GM19438 (cell line): ENCODE measurements around the gene LRP1B.
"Not testable (repeated sequence)": the region's sequence is repeated elsewhere in the genome, so short reads cannot be mapped to it uniquely, and the experiment has no call there.

Experiments
- ATAC-seq: cut with Tn5 transposase; IDR thresholded peaks from one replicate; pipeline ENCODE4 v1.9.1; 2021; ENCODE audit warnings: low read depth; ENCODE audit not compliant: unreplicated experiment

The LRP1B gene

GRCh38 chr2:140998017-140998416 is 1132.8 kb downstream of the LRP1B start:
- ATAC-seq = no peak

GRCh38 chr2:140994856-140995255 is 1136.0 kb downstream of the LRP1B start:
- ATAC-seq = no peak

- no peak for ATAC-seq
Measured at GRCh38 chr2:140990416-140990815, 1140.4 kb downstream of the LRP1B start.

GRCh38 chr2:140988597-140988996 is 1142.2 kb downstream of the LRP1B start:
- ATAC-seq = no peak

- ATAC-seq = no peak
Measured at GRCh38 chr2:140986456-140986855, 1144.4 kb downstream of the LRP1B start.

- ATAC-seq = no peak
Measured at GRCh38 chr2:140975237-140975636, 1155.6 kb downstream of the LRP1B start.

- ATAC-seq = no peak
Measured at GRCh38 chr2:140972724-140973123, 1158.1 kb downstream of the LRP1B start.

- not testable (repeated sequence) for ATAC-seq
Measured at GRCh38 chr2:140964324-140964723, 1166.5 kb downstream of the LRP1B start.

- no peak for ATAC-seq
Measured at GRCh38 chr2:140949932-140950331, 1180.9 kb downstream of the LRP1B start.

- no peak for ATAC-seq
Measured at GRCh38 chr2:140947236-140947635, 1183.6 kb downstream of the LRP1B start.

GRCh38 chr2:140943867-140944266 is 1186.9 kb downstream of the LRP1B start:
- no peak for ATAC-seq

GRCh38 chr2:140942284-140942683 is 1188.5 kb downstream of the LRP1B start:
- ATAC-seq = no peak

- no peak for ATAC-seq
Measured at GRCh38 chr2:140929849-140930248, 1201.0 kb downstream of the LRP1B start.

- ATAC-seq = no peak
Measured at GRCh38 chr2:140918426-140918825, 1212.4 kb downstream of the LRP1B start.

GRCh38 chr2:140916410-140916809 is 1214.4 kb downstream of the LRP1B start:
- ATAC-seq = no peak

GRCh38 chr2:140910683-140911082 is 1220.1 kb downstream of the LRP1B start:
- ATAC-seq = no peak

- ATAC-seq = no peak
Measured at GRCh38 chr2:140905083-140905781, 1225.6 kb downstream of the LRP1B start.

GRCh38 chr2:140895378-140895777 is 1235.4 kb downstream of the LRP1B start:
- no peak for ATAC-seq

GRCh38 chr2:140893685-140894084 is 1237.1 kb downstream of the LRP1B start:
- no peak for ATAC-seq

GRCh38 chr2:140892911-140893637 is 1237.7 kb downstream of the LRP1B start:
- no peak for ATAC-seq

- ATAC-seq = no peak
Measured at GRCh38 chr2:140892436-140892835, 1238.4 kb downstream of the LRP1B start.

GRCh38 chr2:140891614-140892212 is 1239.1 kb downstream of the LRP1B start:
- ATAC-seq = no peak
